ENCODE data around the gene DCXR.

- no peak for TF ChIP-seq CTCF (conservative IDR thresholded peaks at IDR 0.05; ENCODE audit: low read depth, low read length)
- TF ChIP-seq POLR2A (IDR thresholded peaks at IDR 0.05; ENCODE audit: low read depth, low read length) = no peak
- TF ChIP-seq RAD21 (IDR thresholded peaks at IDR 0.05; ENCODE audit: low read length) = no peak
- no peak for TF ChIP-seq MAFK (IDR thresholded peaks at IDR 0.05; ENCODE audit: low read depth, low read length)
- TF ChIP-seq MAZ (IDR thresholded peaks at IDR 0.05; ENCODE audit: borderline replicate concordance, low read depth, low read length) = no peak
These were observed 22.1 kb downstream of the DCXR start for GRCh38 chr17:82015311-82015971.

Data from IMR-90 (cell line).